IPS DF 6.9 (cell line): ENCODE results near the gene TRIM32.

ENCODE experiments used
- DNase-seq: peaks from one replicate; pipeline ENCODE4 v3.0.0-alpha.2; 2013; ENCODE audit warnings: low read depth, low spot score
- H3K27ac ChIP-seq: one replicate; pipeline ENCODE4 v1.5.1; 2013; ENCODE audit warnings: low read length, control low read depth
- H3K27me3 ChIP-seq: 2 replicates; pipeline ENCODE4 v1.6.1; 2013; ENCODE audit warnings: mild to moderate bottlenecking, low read length; ENCODE audit not compliant: control insufficient read depth, insufficient read depth
- H3K36me3 ChIP-seq: 2 replicates; pipeline ENCODE4 v1.6.1; 2013; ENCODE audit warnings: low read length; ENCODE audit not compliant: control insufficient read depth, insufficient read depth
- H3K4me1 ChIP-seq: 2 replicates; pipeline ENCODE4 v1.6.1; 2013; ENCODE audit warnings: low read length; ENCODE audit not compliant: control insufficient read depth, insufficient read depth
- H3K4me3 ChIP-seq: 2 replicates; pipeline ENCODE4 v1.5.1; 2013; ENCODE audit warnings: mild to moderate bottlenecking, low read length
- H3K9me3 ChIP-seq: 2 replicates; pipeline ENCODE4 v1.6.1; 2013; ENCODE audit warnings: low read length, inconsistent platforms; ENCODE audit not compliant: control insufficient read depth, insufficient read depth
- WGBS: extraction: QIAGEN DNeasy Blood & Tissue Kit; methylation state at CpG from one replicate; pipeline ENCODE4 v1.1.7; 2013; ENCODE audit warnings: mixed read lengths, missing lambda C conversion rate; ENCODE audit not compliant: insufficient read length, insufficient coverage; 5-methylcytosine and 5-hydroxymethylcytosine counted together

Gene TRIM32

DNA sequence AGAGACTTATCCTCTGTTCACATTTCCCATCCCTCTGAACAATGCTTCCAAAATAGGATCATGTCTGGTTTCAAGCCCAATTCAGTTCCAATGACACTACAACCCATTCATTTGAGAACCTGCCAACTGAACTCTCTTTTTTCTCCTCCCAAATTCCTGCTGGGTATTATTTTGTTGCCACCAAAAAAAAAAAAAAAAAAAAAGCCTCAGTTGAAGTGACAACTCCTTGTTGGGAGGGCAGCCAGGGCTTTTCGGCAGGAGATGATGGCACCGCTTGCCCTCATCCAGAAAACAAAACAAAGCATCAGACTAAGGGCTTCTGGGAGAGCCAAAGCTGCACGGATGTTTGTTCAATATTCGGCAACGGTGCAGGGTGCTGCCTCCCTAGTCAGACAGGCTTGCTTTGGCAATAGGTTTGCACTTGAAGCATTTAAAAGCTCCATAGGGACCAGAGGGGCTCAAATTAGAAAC, 30.6 kb upstream of the TRIM32 start:
- Histone ChIP-seq H3K4me3 (no peak overlapping the region), H3K36me3 (no peaks in the 10 kb centered on the region), H3K4me1 (no peaks in the 10 kb centered on the region), H3K27me3 (no peaks in the 10 kb centered on the region), H3K27ac (no peak overlapping the region), H3K9me3 (no peaks in the 10 kb centered on the region)
- no CpG with 5 or more reads among the region's 5 CpGs for WGBS
- DNase-seq, result no peak

DNA sequence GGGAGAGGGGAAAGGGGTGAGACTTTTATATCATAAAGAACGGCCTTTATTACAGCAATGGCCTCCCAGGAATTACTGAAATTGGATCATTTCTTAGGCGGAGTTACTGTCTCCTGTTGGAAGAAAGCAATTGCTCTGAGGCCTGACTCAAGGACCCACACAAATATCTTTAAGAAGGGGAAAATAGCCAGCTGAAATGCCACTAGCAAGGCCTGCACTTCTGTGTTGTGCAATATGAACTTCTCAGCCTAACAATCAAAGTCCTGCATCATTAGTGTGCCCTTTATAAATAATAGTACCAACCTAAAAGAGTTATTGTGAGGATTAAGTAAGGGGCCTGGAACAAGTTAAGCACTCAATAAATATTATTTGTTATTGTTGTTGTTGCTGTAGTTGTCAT, 30.1 kb upstream of the TRIM32 start:
- no CpG with 5 or more reads among the region's 2 CpGs for WGBS
- no peak for DNase-seq
- H3K4me3 ChIP-seq, result no peak overlapping the region

GRCh38 chr9:116658265-116658664, 28.8 kb upstream of the TRIM32 start:
- Histone ChIP-seq H3K27me3 (no peaks in the 10 kb centered on the region), H3K4me3 (no peak overlapping the region), H3K27ac (no peak overlapping the region), H3K9me3 (no peaks in the 10 kb centered on the region), H3K36me3 (no peaks in the 10 kb centered on the region), H3K4me1 (no peaks in the 10 kb centered on the region)
- WGBS, result no CpG with 5 or more reads among the region's 2 CpGs
- no peak for DNase-seq

More for the DNA sequence above, 30.1 kb upstream of the TRIM32 start:
- no peaks in the 10 kb centered on the region for H3K36me3 ChIP-seq
- H3K9me3 ChIP-seq, result no peaks in the 10 kb centered on the region
- H3K27me3 ChIP-seq, result no peaks in the 10 kb centered on the region
- H3K27ac ChIP-seq, result no peak overlapping the region
- no peaks in the 10 kb centered on the region for H3K4me1 ChIP-seq

DNA sequence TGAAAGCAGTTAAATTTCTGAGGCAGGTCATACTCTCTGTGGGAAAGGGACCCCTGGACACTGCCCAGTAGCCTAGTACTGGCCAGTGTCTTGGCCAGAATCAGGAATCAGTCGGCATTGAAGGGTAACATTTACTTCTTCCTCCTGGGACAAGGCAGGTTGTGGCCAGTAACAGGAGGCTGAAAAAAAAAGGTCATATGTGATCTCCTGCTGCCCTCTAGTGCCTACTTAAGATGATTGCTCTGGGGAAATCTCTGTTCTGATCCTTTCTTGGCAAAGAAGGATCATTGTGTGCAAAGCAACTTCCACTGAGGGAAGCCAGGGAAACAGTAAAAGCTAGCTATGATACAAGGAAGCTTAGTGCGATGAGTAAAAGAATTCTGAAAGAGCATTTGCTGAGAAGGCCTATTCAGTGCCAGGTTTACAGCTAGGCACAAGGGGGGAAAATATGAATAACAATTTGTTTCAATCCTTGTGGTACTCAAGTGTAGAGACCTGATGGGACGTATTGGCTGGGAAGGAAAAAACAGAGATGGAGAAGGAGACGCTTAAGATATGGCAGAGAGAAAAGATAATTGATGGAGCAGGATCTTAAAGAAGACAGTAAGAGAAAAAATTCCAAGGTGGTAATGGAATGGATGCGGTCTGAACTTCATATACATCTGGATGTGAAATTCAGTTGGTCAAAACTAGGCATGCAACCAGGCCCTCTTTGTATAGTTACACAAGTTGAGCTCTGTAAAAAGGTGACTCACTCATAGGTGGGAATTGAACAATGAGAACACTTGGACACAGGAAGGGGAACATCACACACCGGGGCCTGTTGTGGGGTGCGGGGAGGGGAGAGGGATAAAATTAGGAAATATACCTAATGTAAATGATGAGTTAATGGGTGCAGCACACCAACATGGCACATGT, 25.8 kb upstream of the TRIM32 start:
- no peaks in the 10 kb centered on the region for H3K27me3 ChIP-seq
- H3K9me3 ChIP-seq, result no peaks in the 10 kb centered on the region
- no peak overlapping the region for H3K4me3 ChIP-seq
- H3K36me3 ChIP-seq, result no peaks in the 10 kb centered on the region
- peak; percentile 48 for DNase-seq
- no peak overlapping the region for H3K27ac ChIP-seq
- WGBS, result no CpG with 5 or more reads among the region's 7 CpGs
- H3K4me1 ChIP-seq, result no peaks in the 10 kb centered on the region

DNA sequence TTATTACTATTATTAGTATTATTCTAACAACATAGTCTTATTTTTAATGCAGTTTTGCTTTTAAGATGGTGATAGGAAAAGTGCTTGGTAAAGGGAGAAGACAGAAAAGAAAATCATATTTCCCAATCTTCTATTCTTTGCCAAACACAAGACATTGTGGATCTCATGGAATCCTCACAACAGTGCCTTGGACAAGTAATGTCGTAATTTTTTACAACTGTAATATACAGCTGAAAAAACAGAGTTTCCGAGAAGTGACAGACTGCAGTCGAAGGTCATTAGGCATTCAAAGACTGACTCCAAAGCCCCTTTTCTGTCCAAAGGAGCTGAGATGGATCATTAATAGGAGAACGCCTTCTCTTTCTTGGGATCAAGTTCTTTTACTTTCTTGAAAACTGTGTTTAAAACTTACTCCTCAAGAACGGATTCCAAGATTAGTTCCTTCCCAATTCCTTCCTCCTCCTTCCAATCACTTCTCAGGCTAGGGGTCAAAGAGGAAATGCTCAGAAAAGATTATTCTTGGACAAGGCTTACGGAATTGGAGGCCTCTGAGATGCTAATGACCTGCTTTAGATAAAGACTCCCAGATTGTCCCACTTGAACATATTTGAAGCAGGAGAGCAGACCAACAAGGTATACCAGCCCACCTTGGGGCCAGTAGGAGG, 24.3 kb upstream of the TRIM32 start:
- DNase-seq, result no peak
- H3K4me3 ChIP-seq, result no peak overlapping the region
- no peaks in the 10 kb centered on the region for H3K27me3 ChIP-seq
- no peaks in the 10 kb centered on the region for H3K36me3 ChIP-seq
- no peaks in the 10 kb centered on the region for H3K4me1 ChIP-seq
- H3K9me3 ChIP-seq, result no peaks in the 10 kb centered on the region
- WGBS, result no CpG with 5 or more reads among the region's 6 CpGs
- no peak overlapping the region for H3K27ac ChIP-seq

DNA sequence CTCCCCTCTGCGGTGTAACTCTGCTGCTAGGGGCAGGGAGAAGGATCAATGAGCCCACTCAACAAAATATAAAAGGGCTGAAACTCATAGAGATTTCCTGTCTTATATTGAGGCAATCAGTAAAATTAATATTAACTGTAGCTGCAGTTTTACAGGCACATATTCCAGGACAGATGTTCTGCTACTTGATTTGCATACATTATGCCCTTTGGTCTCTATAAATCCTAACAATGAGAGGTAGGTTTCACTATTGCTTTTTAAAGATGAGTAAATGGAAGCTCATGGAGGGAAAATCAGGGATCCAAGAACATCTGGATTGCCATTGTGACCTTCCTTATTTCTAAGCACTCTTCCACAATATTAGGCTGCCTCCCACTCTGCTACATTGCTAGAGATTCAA, 23.5 kb upstream of the TRIM32 start:
- DNase-seq, result no peak
- no CpG with 5 or more reads among the region's 1 CpG for WGBS
- no peak overlapping the region for H3K4me3 ChIP-seq

DNA sequence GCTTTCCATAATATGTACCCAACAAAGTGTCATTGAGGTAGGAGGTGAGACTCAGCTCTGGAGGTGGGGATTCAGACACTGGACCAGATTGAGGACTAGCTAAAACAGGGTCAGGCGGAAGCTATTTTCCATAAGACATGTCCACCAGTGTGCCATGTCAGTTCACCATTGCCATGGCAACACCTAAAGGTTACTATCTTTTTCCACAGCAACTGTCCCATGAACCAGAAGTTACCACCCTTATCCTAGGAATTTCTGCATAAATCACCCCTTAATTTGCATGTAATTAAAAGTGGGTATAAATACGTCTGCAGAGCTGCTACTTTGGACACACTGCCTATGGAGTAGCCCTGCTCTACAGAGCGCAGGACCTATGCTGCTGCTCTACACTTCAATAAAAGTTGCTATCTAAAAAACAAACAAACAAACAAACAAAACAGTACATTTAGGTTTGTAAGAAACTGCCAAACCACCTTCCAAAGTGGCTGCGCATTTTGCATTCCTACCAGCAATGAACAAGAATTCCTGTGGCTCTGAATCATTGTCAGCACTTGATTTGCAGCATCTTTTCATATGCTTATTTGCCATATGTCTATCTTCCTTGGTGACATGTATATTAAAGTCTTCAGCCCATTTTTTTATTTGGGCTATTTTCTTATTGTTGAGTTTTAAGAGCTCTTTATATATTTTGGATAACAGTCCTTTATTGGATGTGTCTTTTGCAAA, 18.0 kb upstream of the TRIM32 start:
- Histone ChIP-seq H3K9me3 (no peaks in the 10 kb centered on the region), H3K27me3 (no peaks in the 10 kb centered on the region), H3K36me3 (no peaks in the 10 kb centered on the region; the same call in 1 of the 2 replicates), H3K27ac (no peak overlapping the region), H3K4me1 (no peaks in the 10 kb centered on the region), H3K4me3 (no peak overlapping the region)
- DNase-seq, result no peak
- WGBS, result no CpG with 5 or more reads among the region's 4 CpGs

More for the DNA sequence above, 23.5 kb upstream of the TRIM32 start:
- Histone ChIP-seq H3K9me3 (no peaks in the 10 kb centered on the region), H3K36me3 (no peaks in the 10 kb centered on the region), H3K27ac (no peak overlapping the region), H3K4me1 (no peaks in the 10 kb centered on the region), H3K27me3 (no peaks in the 10 kb centered on the region)

DNA sequence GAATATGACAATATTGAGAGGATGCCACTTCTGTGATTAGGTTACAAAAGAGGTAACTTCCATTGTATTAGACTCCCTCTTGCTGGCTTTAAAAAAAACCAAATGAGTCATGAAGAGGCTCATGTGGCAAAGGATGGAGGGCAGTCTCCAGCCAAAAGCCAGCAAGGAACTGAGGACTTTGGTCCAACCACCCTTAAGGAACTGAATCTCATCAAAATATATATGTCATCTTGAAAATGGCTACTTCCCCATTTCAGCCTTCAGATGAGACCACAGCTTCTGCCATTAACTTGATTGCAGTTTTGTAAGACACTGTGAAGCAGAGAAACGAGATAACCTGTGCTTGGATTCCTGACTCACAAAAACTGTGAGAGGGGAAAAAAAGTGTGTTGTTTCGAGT, 15.5 kb upstream of the TRIM32 start:
- Histone ChIP-seq H3K27ac (no peak overlapping the region), H3K4me3 (no peak overlapping the region), H3K36me3 (no peaks in the 10 kb centered on the region; the same call in 1 of the 2 replicates), H3K9me3 (no peaks in the 10 kb centered on the region; the same call in 1 of the 2 replicates), H3K4me1 (no peaks in the 10 kb centered on the region), H3K27me3 (no peaks in the 10 kb centered on the region)
- WGBS, result no CpG with 5 or more reads among the region's 2 CpGs
- no peak for DNase-seq

DNA sequence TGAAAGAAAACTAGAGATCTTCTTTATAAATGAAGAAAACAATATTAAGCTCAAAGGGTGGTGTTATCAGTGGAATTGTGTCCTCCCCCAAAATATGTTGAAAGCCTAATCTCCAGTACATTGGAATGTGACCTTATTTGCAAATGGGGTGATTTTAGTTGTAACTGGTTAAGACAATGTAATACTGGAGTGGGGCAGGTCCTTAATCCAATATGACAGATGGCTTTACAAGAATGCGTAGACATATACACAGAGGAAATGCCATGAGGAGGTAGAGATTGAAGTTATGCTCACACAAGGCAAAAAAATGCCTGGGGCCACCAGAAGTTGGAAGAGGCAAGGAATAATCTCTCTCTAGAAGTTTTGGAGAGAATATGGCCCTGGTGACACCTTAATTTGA, 13.7 kb upstream of the TRIM32 start:
- H3K36me3 ChIP-seq, result no peaks in the 10 kb centered on the region; the same call in 1 of the 2 replicates
- no peaks in the 10 kb centered on the region; the same call in 1 of the 2 replicates for H3K9me3 ChIP-seq
- WGBS, result no CpG with 5 or more reads among the region's 1 CpG
- no peaks in the 10 kb centered on the region for H3K4me1 ChIP-seq
- H3K27me3 ChIP-seq, result no peaks in the 10 kb centered on the region
- H3K27ac ChIP-seq, result no peak overlapping the region
- DNase-seq, result no peak
- H3K4me3 ChIP-seq, result no peak overlapping the region
